Activated gamma-delta T cell treated with anti-CD3 and anti-CD28 coated beads, Interleukin-2, amount 50 U/mL, for 16 hours (primary cell): Measurements from ENCODE around the gene ZNF827.

ENCODE experiments used
- DNase-seq: peaks from one replicate; pipeline ENCODE4 v3.0.0-alpha.2; 2020; ENCODE audit warnings: low read depth

Gene ZNF827

DNA sequence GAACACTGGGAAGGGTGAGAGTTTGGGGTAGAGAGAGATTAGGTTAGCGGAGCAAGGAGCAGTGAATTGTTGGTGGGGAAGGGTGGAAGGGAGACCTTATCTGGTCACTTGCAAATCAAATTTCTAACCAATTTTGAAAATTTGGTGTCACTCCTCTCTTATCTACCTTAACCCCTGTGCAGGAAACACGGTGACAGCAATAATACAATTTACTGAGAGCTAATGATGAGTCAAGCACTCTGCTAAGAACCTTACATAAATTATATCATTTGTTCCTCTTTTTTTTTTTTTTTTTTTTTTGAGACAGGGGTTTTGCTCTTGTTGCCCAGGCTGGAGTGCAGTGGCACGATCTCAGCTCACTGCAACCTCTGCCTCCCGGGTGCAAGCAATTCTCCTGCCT is 142.3 kb downstream of the ZNF827 start:
- DNase-seq, result no peak

DNA sequence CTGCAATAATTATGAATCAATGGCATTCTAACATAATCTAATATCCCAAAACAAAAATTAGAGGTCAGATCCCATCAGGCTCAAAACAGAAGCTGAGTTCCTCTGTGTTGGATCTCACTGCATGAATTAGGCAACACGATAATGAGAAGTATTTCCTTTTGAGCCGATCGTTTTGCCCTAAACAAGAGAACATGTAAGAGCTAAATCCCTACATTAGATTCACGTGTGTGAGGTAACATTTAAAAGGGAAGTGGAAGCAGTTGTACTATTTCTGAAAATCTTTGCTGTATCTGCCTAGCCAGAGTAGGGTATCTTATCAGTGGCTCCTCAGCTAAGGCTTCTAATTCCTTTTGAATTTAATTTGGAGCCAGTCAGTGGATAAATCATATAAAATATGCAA is 143.1 kb downstream of the ZNF827 start:
- no peak for DNase-seq

DNA sequence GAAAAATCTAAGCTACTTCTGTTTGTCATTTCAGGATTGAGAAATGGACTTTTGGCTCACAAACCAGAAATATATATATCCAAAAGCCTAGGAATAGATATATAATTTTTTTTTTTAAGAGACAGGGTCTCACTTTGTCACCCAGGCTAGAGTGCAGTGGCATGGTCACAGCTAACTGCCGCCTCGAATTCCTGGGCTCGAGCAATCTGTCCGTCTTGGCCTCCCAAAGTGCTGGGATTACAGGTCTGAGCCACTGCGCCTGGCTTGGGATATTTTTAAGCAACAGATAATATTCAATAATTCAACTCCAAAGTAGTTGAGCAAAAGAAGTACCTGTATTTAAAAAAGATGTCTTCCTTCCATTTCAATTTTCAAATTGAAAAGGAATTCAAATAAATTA is 146.2 kb downstream of the ZNF827 start:
- DNase-seq, result no peak

DNA sequence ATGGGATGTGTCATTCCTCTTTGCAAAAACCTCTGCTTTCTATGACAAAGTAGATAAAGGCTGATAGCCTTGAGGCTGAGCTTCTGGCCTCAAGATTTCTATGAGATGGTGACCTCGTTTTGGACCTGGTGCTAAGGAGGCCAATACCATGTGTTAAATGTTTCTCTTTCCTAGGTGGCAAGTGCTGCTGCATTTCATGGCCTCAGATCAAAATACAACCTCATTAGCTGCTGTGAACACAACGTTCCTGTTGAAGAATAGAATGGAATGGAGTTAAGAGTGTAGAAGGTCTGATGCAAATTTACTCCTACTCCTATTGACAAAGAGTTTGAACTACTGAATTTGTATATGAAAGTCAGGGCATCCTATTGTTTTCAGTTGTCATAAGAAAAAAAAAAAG is 146.6 kb downstream of the ZNF827 start:
- DNase-seq, result no peak

DNA sequence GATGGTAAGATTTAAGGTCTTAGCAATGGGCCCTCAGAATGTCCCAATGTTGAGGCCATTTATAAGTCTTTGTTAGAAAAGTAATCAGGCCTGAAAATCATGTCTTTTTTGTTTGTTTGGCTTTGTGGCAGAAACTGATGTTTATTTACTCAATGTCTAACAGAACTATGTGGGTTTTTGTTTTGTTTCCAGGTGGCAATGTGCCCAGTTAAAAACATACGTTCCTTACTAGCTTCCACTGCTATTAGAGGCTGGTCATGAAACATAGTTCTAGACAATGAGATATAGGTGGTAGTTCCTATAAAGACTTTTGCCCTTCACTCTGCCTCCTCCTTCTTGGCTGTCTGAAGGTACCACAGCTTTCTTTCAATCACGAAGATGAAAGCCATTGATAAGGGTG is 149.9 kb downstream of the ZNF827 start:
- no peak for DNase-seq

DNA sequence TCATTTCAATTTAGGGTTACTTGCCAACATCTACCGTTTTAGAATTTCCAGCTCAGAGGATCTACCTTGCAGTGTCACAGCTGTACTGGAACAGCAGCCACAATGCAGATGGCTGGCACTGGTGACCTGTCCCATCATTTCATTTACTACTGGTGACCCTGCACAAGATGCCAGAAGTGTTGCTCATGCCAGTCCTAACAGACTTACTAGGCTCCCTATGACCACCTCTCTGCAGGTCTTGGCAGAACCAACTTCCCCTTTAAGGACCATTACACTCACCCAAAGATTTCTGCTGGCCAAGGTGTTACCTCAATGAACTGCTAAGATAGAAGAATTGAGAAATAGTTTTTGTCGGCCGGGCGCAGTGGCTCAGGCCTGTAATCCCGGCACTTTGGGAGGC is 151.8 kb downstream of the ZNF827 start:
- no peak for DNase-seq

DNA sequence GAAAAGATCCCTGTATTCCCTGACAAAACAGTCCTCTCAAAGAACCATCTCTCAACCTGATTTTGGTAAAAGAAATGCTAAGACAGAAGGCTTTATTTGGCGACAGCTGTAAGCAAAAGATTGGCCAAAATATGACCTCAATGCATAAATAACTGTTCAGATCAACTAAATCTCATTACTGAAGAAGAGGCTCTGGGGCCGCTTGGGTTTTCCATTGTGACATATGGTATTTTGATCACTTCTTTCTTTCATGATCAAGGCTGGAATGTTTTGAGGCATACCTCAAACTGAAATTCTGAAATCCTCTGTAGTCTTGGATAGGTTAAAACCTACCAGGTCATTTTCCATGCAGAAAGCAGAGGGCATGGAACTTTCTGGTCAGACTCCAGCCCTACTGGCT is 152.4 kb downstream of the ZNF827 start:
- no peak for DNase-seq

DNA sequence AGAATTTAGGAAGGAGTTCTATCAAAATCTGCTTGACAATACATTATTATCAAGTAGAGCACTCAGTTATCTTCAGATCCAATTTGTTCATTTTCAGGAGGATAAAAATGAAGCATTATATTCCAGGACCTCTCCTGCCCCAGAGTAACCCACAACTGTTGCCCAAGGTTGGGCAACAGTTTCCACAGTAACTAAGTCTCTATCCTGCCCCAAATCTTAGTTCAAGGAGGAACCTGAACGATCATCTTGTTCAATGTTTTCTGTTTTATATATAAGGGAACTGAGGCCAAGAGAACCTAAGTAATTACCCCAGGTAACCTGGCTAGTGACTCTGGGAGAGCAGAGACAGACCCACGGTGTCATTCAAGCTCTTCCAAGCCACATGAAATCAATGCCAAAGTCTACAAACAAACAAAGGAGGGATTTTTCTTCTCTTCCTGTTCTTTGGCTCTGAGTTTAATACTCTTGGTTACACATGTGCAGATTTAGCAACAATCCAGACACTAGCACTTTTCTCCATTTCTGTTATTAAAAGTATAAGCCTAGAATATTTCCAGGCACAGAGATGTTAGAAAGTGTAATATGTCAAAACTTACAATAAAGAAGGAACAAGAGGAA is 153.1 kb downstream of the ZNF827 start:
- no peak for DNase-seq

DNA sequence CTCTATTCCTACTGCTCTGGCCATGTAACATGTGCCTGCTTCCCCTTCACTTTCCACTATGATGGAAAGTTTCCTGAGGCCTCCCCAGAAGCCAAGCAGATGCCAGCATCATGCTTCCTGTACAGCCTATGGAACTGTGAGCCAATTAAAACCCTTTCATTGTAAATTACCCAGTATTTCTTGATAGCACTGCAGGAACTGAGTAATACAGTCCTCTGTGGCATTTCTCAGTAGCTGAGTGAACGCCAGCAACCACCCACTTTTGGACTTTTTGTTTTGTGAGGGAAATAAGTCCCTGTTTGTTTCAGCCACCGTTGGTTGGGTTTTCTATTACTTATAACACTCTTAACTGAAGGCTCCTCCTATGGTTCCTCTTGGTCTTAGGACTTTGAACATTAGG is 154.6 kb downstream of the ZNF827 start:
- DNase-seq, result no peak

DNA sequence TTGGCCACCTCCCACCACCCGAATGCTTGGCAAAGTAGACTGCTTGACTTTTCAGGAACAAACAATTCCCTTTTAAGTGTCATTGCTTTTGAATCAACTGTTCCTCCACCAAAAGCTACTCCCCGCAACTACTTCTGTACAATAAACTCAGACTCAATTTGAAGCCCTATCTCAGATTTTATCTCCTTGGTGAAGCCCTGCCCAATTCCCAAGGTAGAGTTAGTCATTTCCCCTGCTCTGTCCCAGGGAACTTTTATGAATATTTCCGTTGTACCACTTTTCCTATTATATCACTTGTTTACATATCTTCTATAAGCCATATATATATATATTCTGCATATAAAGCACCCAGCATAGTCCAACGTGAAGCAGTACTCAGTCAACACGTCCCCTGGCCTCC is 155.9 kb downstream of the ZNF827 start:
- DNase-seq, result no peak

DNA sequence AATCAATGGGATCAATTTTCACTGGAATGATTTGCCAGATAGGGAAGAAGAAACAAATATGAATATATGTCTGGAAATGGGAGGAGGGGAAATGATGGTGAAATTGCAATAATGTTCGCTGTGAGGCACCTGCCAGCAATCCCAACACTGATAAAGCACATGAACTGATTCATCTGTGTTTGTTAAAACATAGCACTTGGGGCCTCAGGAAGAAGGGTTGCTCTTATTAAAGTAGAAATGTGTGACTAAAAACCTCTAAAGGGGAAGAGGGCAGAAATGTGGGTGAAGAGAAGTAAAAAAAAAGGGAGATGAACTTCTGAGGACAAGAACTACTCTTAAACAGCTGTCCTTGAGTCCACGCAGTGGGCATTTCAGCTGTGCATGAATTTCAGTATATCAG is 157.3 kb downstream of the ZNF827 start:
- no peak for DNase-seq

DNA sequence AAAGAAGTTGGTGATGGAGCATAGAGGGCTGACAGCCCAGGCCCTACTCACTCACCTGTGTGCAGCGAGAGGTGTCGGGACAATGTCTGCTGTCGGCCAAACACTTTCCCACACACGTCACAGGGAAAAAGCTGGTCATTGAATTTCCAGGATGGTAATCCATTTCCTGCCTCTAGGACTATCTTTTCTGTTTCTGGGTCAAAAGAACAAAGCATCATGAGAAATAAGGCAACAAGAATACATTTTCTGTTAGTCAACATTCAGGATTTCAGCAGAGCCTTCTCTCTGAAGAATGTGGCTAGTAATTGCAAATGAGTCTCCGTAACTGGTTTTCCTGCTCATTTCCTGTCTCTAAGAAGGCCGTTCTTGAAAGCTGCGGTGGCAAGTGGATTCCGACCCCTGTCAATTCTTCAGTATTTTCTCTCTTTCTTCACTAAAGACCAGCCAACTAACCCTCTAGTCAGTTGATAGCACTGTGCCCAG is 159.3 kb downstream of the ZNF827 start:
- no peak for DNase-seq

DNA sequence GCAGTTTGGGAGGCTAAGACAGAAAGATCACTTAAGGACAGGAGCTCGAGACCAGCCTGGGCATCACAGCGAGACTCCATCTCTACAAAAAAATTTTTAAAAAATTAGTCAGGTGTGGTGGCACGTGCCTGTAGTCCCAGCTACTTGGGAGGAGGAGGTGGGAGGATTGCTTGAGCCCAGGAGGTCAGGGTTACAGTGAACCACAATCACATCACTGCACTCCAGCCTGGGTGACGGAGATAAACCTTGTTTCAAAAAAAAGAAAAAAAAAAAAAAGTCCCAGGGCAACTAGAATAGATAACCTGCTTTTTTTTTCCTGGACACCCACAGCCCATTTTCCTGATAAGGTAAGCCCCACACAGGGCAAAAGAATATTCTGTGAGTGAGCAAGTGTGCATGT is 162.4 kb downstream of the ZNF827 start:
- no peak for DNase-seq

DNA sequence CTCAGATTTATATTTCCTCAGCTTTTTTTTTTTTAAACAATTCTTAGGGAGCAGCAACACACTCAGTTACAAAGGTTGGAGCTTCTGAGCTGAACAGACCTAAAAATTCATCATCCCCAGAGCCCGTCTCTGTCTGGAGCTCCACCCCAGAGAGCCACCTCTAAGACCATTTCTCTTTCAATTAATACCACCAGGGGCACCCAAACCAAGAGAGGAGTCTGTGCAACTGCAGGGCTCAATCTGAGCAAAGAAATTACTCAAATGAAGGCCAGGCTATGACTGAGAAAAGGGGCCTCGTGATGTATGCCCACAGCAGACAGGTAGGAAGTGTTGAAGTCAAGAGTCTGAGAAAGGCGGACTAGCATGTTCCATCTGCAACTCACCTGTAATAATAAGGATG is 163.2 kb downstream of the ZNF827 start:
- DNase-seq, result no peak

DNA sequence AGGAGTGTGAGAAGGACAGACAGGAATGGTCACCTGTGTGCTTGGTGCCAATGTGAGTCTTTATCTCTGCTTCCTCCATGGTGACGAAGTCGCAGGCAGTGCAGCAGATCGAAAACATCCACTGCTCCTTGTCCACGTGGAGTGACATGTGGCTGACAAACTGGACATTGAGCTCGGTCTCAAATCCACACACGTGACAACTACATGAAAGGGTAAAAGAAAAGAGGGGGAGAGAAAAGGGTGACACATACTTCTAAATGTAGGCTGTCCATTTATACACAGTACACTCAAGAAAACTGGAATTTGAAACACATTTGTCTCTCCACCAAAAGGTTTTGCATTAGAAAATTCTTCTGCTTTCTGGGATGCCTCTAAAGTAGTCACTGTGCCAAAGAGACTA is 164.2 kb downstream of the ZNF827 start:
- DNase-seq, result no peak

DNA sequence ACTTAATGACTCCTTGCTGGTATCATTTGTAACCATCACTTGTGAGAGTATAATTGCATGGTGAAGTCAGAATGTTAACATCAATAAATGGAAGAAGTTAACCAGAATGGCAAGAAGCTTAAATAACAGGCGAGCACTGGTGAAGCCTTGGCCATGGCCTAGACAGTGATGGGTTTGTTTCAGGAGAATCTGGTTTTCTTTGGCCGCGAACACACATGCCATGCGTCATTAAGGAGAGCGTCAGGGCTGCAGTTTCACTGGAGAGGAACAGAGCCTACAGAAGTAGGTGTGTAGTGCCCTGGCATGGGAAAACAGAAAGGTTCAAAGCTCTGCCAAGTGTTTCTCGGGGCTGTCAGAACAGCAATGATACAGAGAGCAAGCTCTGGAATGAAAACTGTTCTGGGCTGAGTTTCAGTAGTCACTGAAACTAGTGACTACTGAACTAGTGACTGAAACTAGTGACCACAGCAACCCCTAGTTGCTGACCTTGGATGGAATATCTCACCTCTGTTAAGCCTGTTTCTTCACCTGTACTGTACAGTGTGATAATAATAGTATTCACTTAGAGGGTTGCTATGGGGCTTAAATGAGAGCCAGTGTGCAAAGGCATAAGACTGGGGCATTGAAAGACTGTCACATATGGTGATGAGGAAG is 164.9 kb downstream of the ZNF827 start:
- DNase-seq, result no peak

DNA sequence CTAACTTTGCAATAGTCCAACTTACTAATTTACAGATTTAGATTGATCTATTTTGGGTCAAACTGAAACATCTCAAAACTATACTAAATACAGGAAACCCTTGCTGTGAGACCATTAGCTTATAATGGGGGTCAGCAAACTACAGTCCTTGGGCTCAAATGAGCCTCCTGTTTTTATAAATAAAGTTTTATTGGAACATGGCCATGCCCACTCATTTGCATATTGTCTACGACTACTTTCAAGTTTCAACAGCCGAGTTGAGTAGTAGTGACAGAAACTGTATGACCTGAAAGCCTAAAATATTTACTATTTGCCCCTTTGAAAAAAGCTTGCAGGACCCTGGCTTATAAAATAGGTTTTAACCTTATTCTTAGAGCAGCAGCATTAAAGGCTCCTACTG is 166.3 kb downstream of the ZNF827 start:
- DNase-seq, result no peak

DNA sequence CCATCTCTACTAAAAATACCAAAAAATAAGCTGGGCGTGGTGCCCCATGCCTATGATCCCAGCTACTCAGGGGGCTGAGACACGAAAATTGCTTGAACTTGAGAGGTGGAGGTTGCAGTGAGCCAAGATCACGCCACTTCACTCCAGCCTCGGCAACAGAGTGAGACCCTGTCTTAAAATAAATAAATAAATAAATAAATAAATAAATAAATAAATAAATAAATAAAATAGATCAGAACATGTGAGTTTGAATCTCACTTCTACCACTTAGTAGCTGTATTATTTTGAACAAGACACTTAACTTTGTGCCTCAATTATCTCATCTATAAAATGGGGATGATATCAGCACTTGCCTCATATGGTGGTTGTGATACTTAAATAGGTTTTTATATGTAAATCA is 168.5 kb downstream of the ZNF827 start:
- no peak for DNase-seq

DNA sequence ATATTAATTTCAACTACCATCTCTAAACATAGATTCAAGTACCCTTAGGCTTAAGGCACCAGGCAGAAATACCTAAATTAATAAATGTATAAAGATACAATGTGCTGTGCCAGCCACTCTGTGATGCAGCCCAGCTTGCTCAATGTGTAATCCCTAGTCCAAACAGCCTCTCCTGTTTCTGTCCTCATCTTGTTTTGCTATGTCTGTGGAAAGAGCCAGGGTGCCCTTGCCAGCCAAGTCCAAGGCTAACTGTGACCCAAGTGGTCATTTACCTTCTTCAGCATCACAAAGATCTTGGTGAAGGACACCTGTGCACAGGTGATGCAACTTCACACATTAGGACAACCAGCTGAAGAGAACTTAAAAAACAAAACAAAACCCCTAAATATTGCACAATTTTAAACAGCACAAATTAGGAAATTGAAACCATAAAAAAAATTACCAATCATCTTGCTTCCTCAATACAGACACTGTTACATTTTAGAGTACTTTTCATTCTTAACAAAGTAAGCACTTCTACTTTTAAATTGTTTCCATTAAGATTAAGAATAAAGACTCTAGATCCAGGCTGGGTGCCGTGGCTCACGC is 169.1 kb downstream of the ZNF827 start:
- no peak for DNase-seq

DNA sequence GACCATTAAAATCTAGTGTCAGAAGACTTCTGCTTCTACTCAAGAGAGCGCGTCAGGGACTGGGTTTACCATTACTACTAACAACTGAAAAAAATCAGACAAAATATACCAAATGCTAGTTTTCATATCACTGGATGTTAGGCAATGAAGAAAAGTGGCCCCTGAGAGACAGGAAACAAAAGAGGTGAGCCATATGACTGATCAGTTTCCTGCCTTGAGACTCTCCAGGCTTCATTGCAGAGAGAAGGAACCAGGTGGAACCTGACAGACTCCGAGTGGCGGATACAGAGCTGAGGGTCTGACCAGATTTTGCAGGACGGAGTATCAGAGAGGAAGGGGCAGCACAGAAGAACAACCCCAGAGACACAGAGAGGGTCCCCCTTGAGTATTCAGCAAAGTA is 172.3 kb downstream of the ZNF827 start:
- DNase-seq, result no peak

DNA sequence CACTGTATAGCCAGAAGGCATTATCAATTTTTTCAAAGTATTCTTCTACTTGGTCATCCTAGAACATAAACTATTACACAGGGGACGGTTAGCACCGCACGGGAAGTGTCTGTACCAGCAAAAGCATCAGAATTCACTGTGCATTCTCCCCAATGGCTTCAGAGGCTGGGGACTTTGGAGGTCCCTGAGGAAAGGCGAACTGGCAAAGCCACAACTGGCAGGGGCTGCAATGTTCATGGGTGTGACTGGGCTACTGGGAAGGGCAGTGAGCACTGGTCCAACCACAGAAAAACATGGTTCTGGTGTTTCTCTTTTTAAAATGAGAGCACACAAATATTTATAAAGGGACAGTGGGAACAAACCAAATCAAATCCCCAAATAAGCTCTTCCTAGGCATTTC is 175.2 kb downstream of the ZNF827 start:
- DNase-seq, result no peak

DNA sequence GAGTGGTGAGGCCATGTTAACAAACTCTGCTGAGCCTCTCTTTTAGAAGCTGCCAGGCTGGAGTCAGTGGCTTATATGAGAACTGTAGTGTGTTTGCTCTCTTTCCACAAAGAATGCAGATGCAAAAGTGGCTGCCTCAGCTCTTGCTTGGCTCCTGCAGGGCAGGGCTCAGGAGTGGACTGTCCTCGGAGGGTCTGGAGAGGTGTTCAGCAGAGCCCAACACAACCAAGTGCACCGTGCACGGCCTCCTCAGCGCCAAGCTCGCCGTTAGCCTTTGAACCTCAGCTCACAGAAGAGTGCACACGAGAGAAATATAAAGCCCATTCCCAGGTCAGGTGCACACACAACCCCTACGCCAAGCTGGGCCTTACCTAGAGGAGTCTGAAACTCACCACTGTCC is 175.9 kb downstream of the ZNF827 start:
- no peak for DNase-seq

DNA sequence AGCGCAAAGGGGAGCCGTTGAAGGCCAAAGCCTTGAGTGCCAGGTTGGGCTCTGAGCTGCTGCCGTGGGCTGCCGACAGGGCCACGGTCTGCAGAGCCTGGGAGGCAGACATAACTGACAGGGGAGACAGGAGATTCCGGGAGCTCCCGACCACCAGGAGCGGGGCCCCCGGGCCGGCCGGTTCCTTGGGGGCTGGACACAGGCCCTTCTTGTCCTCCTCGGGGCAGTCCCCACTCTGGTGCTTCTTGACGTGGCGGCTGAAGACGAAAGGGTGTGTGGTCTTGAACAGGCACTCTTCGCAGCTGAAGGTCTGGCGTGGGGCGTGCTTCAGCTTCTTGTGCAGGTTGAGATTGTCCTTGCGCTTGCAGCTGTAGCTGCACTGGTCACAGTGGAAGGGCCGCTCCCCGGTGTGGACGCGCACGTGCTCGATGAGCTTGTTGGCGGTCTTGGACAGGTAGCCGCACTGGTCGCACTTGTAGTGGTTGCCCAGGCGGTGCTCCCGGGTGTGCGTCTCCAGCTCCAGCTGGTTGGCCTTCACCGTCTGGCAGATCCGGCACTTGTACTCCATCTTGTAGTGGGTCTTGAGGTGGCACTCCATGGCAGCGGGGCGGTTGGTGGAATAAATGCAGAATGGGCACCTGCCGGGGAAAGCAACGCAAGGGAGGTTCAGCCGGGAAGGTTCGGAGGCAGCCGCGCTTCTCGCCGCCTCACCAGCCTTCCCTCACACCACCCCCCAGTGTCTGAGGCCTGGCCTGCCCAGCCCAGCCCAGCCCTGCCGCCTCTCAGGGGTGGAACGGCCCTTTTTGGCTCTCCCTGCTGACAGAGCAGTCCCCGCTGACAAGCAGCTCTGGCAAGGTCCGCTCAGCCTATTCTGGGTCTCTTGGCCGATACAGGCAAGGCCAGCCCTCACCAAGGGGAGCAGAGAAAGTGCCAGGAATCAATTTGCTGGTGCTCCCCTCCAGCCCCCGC is 177.4 kb downstream of the ZNF827 start:
- no peak for DNase-seq
